HUES48 (cell line): ENCODE data around the gene CBY2.

Experiments used
- H3K27ac ChIP-seq: one replicate; pipeline ENCODE4 v1.7.0; 2013; ENCODE audit warnings: low read depth, low read length, inconsistent platforms
- H3K27me3 ChIP-seq: 2 replicates; pipeline ENCODE4 v1.6.1; 2013; ENCODE audit warnings: mild to moderate bottlenecking, low read length; ENCODE audit not compliant: control insufficient read depth, insufficient read depth
- H3K36me3 ChIP-seq: 2 replicates; pipeline ENCODE4 v1.6.1; 2013; ENCODE audit warnings: low read length; ENCODE audit not compliant: control insufficient read depth, insufficient read depth
- H3K4me1 ChIP-seq: 2 replicates; pipeline ENCODE4 v1.6.1; 2013; ENCODE audit warnings: mild to moderate bottlenecking, low read length; ENCODE audit not compliant: control insufficient read depth, insufficient read depth
- H3K4me3 ChIP-seq: 2 replicates; pipeline ENCODE4 v1.5.1; 2013; ENCODE audit warnings: mild to moderate bottlenecking, low read depth, low read length
- H3K9ac ChIP-seq: 2 replicates; pipeline ENCODE4 v1.6.1; 2013; ENCODE audit warnings: mild to moderate bottlenecking, low read depth, low read length, moderate library complexity
- H3K9me3 ChIP-seq: 2 replicates; pipeline ENCODE4 v1.6.1; 2013; ENCODE audit warnings: low read length; ENCODE audit not compliant: control insufficient read depth, insufficient read depth

Gene CBY2

GRCh38 chr13:45678282-45678681, 23.8 kb upstream of the CBY2 start:
- H3K4me1 ChIP-seq: peaks cover 37% of the 10 kb centered on the region
- no peak overlapping the region for H3K4me3 ChIP-seq
- H3K9me3 ChIP-seq: no peaks in the 10 kb centered on the region
- H3K36me3 ChIP-seq: no peaks in the 10 kb centered on the region
- no peak overlapping the region for H3K9ac ChIP-seq
- H3K27me3 ChIP-seq: no peaks in the 10 kb centered on the region
- peak overlapping the region; percentile 2 for H3K27ac ChIP-seq

GRCh38 chr13:45681113-45681512, 21.0 kb upstream of the CBY2 start:
- Histone ChIP-seq H3K4me3 (no peak overlapping the region), H3K36me3 (no peaks in the 10 kb centered on the region), H3K27me3 (no peaks in the 10 kb centered on the region), H3K4me1 (peaks cover 32% of the 10 kb centered on the region), H3K9me3 (no peaks in the 10 kb centered on the region), H3K27ac (no peak overlapping the region), H3K9ac (no peak overlapping the region)

- Histone ChIP-seq H3K27me3 (no peaks in the 10 kb centered on the region), H3K27ac (no peak overlapping the region), H3K36me3 (no peaks in the 10 kb centered on the region), H3K9ac (no peak overlapping the region), H3K4me3 (no peak overlapping the region), H3K4me1 (peaks cover 24% of the 10 kb centered on the region), H3K9me3 (no peaks in the 10 kb centered on the region)
Observed at GRCh38 chr13:45682494-45683008, 19.6 kb upstream of the CBY2 start.

DNA sequence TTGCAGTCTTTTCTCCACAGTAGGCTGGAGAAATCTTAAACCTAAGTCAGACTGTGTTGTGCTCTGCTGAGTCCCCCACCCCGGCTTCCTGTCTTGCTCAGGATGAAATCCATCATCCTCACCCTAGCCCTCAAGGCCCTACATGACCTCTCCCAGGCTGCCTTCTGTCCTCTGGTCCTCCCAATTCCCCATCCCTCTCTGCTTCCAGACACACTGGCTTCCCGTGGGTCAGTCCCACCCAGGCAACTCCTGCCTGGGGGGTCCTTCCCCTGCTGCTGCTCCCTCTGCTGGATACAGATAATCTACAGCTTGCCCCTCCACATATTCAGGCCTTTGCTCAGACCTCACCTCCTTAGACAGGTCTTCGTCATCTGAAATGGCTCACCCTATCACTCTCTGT, 18.4 kb upstream of the CBY2 start:
- H3K27me3 ChIP-seq: no peaks in the 10 kb centered on the region

GRCh38 chr13:45688577-45688976, 13.5 kb upstream of the CBY2 start:
- H3K9me3 ChIP-seq: no peaks in the 10 kb centered on the region
- H3K4me1 ChIP-seq: no peaks in the 10 kb centered on the region
- no peak overlapping the region for H3K9ac ChIP-seq
- H3K36me3 ChIP-seq: no peaks in the 10 kb centered on the region
- no peak overlapping the region for H3K27ac ChIP-seq
- no peaks in the 10 kb centered on the region for H3K27me3 ChIP-seq
- H3K4me3 ChIP-seq: no peak overlapping the region

More for the DNA sequence above, 18.4 kb upstream of the CBY2 start:
- H3K4me1 ChIP-seq: peaks cover 13% of the 10 kb centered on the region
- no peaks in the 10 kb centered on the region for H3K9me3 ChIP-seq
- no peaks in the 10 kb centered on the region for H3K36me3 ChIP-seq
- no peak overlapping the region for H3K4me3 ChIP-seq
- no peak overlapping the region for H3K9ac ChIP-seq
- no peak overlapping the region for H3K27ac ChIP-seq

GRCh38 chr13:45690636-45691035, 11.5 kb upstream of the CBY2 start:
- Histone ChIP-seq H3K27me3 (no peaks in the 10 kb centered on the region), H3K9me3 (no peaks in the 10 kb centered on the region), H3K27ac (no peak overlapping the region), H3K9ac (no peak overlapping the region), H3K36me3 (no peaks in the 10 kb centered on the region), H3K4me1 (no peaks in the 10 kb centered on the region), H3K4me3 (no peak overlapping the region)

DNA sequence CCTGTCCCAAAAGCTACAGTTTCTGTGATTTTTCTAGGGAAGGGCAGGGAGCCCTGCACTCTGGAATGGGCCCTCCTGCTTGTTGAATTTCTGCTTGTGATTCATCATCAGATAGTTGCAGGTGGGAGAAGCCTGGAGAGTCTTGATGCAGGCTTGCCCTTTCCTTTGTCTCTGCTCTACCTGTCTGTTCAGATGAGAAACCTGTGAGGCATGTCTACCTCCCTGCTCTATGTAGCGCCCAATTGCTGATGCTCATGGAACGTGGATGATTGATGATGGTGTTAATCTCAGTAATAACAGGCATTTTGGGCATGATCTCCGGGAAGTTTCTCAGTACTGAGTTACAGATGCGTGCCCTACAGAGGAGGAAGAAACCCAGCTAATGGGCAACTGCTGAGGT, 10.9 kb upstream of the CBY2 start:
- no peak overlapping the region for H3K27ac ChIP-seq
- no peaks in the 10 kb centered on the region for H3K9me3 ChIP-seq
- no peaks in the 10 kb centered on the region for H3K36me3 ChIP-seq
- no peak overlapping the region for H3K9ac ChIP-seq
- no peaks in the 10 kb centered on the region for H3K27me3 ChIP-seq
- no peaks in the 10 kb centered on the region for H3K4me1 ChIP-seq
- no peak overlapping the region for H3K4me3 ChIP-seq

- Histone ChIP-seq H3K36me3 (no peaks in the 10 kb centered on the region), H3K27ac (no peak overlapping the region), H3K27me3 (no peaks in the 10 kb centered on the region), H3K9ac (no peak overlapping the region), H3K9me3 (no peaks in the 10 kb centered on the region), H3K4me3 (no peak overlapping the region), H3K4me1 (no peaks in the 10 kb centered on the region)
Observed at GRCh38 chr13:45691667-45692066, 10.5 kb upstream of the CBY2 start.

- no peak overlapping the region for H3K4me3 ChIP-seq
- H3K9ac ChIP-seq: no peak overlapping the region
- H3K4me1 ChIP-seq: no peaks in the 10 kb centered on the region
- H3K36me3 ChIP-seq: no peaks in the 10 kb centered on the region
- H3K27me3 ChIP-seq: no peaks in the 10 kb centered on the region
- no peaks in the 10 kb centered on the region for H3K9me3 ChIP-seq
- no peak overlapping the region for H3K27ac ChIP-seq
Observed at GRCh38 chr13:45695198-45695730, 6.9 kb upstream of the CBY2 start.

- no peaks in the 10 kb centered on the region for H3K4me1 ChIP-seq
- H3K27ac ChIP-seq: no peak overlapping the region
- H3K36me3 ChIP-seq: no peaks in the 10 kb centered on the region
- no peaks in the 10 kb centered on the region for H3K27me3 ChIP-seq
- no peaks in the 10 kb centered on the region for H3K9me3 ChIP-seq
- no peak overlapping the region for H3K9ac ChIP-seq
- no peak overlapping the region for H3K4me3 ChIP-seq
Observed at GRCh38 chr13:45696610-45697226, 5.4 kb upstream of the CBY2 start.

DNA sequence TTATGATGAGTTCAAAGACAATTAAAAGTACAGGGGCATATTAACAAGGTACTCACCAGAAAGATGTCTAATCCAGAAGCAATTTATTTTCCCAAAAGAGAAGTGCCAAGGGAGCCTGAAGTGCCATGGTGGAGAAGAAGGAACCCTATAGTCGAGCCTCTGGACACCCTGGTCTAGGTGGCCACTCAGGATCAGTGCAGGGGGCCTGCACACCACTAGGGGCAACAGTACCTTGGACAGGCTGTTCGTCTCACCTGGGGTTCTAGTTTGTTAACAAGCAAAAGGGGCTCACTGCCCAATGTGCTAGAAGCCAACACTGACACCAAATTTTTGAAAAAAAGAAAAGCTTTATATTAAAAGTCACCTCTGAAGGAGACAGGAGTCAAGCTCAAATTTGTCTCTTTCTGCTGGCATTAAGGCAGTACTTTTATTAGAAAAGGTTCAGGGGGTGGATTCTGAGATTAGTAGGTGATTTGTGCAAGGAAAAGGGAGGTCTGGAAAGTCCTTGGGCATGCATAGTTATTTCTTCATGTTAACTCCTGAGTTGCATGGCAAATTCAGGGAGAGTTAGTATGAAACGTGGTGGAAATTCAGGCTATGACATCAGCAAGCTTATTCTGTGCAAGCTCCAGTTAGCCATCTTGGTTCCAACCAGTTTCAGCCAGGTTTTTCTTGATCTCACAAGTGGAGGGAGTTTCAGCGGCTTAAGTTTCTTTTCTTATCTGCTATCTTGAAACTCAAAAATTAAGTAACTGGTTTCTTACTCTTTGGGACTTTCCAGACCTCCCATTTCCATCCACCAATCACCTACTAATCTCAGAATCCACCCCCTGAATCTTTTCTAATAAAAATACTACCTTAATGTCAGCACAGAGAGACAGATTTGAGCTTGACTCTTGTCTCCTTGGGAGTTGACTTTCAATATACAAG, 884 bp upstream of the CBY2 start:
- Histone ChIP-seq H3K27ac (no peak overlapping the region), H3K9me3 (no peaks in the 10 kb centered on the region), H3K36me3 (no peaks in the 10 kb centered on the region), H3K4me1 (peaks cover 11% of the 10 kb centered on the region; the same call in 1 of the 2 replicates), H3K9ac (no peak overlapping the region), H3K4me3 (no peak overlapping the region), H3K27me3 (no peaks in the 10 kb centered on the region)
